Heart left ventricle (tissue), 13 donors: ENCODE data around the gene PIK3C2G.

Source experiments
- POLR2A ChIP-seq, 2 donors: fragments of 450-650 bp; IDR thresholded peaks; one replicate each; pipeline ENCODE4 v1.6.1; 2017; ENCODE audit warnings: antibody characterized with exemption in 2 of 2, mild to moderate bottlenecking in 2 of 2, moderate library complexity in 2 of 2
- TF ChIP-seq, protein P1 (sequence below), 12 donors: fragments of 200-600 bp; sonication (generic) in 4 of 12; IDR thresholded peaks; one replicate each; pipeline versions ENCODE4 v1.5.0 to v1.8.0; 2018 to 2022; ENCODE audit warnings: antibody characterized with exemption in 12 of 12, mild to moderate bottlenecking in 5 of 12
- donor health status: ischemic (EF 13 %, LVEDD 7.1; RV severe dilation, severe dysfunction).
- donor health status: DM: no; HTN: yes; CAD: no.
- donor health status: DM: no; HTN: no; CAD: no.
- donor health status: ischemic (EF 25% LVEDD 6.9; RV normal size, moderate dysfunction).
- donor health status: ischemic (EF 25% LVEDD 5.7; RV mildly dilated, moderate dysfunction).
- donor health status: ischemic (EF 35%, LVEDD 5.7; RV mildly dilated, moderate dysfunction).
- donor health status: nonischemic (EF 11% LVEDD 7.7; RV severe dilation, severe dysfunction).
- donor health status: DM: yes; HTN: yes; CAD: no.
- donor health status: PGD.
- donor health status: ischemic (EF 29% LVEDD 5.4; RV normal size, mild dysfunction).
- donor health status: nonischemic (EF 23%, LVEDD 6.1; RV moderate dilation, normal function).

DNA sequence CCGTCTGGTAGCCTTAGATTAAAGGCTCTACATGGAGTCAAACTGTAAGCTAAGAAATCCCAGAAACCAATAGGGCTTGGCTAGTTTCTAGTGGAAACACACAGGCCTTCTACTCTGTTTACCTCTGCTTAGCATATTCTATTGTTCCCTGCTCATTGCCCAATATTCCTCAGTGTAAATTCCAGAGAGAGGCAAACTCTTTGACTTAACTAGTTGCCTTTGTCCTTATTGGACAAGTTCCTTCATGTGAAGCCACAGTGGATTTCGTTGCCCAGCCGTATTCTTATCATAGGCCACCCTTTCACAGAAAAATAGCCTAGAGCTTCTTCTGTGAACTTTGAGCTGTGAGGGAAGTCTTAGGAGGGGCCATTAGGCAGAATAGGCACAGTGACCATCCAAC is 290.4 kb downstream of the PIK3C2G start:
- TF ChIP-seq POLR2A (IDR thresholded peaks at IDR 0.05) = no peak
- TF ChIP-seq, protein P1, sequence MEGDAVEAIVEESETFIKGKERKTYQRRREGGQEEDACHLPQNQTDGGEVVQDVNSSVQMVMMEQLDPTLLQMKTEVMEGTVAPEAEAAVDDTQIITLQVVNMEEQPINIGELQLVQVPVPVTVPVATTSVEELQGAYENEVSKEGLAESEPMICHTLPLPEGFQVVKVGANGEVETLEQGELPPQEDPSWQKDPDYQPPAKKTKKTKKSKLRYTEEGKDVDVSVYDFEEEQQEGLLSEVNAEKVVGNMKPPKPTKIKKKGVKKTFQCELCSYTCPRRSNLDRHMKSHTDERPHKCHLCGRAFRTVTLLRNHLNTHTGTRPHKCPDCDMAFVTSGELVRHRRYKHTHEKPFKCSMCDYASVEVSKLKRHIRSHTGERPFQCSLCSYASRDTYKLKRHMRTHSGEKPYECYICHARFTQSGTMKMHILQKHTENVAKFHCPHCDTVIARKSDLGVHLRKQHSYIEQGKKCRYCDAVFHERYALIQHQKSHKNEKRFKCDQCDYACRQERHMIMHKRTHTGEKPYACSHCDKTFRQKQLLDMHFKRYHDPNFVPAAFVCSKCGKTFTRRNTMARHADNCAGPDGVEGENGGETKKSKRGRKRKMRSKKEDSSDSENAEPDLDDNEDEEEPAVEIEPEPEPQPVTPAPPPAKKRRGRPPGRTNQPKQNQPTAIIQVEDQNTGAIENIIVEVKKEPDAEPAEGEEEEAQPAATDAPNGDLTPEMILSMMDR (IDR thresholded peaks at IDR 0.05) = no peak
